ENCODE measurements around the gene RPSA.

GRCh38 chr3:39408493-39409372 lies 2.2 kb downstream of the RPSA start:
- TF ChIP-seq CTCF (IDR thresholded peaks at IDR 0.05) (no peak), POLR2A (IDR thresholded peaks at IDR 0.05) (no peak)
